AG08396 (cell line): ENCODE data around the gene BRINP2.

ENCODE experiments used
- DNase-seq: peaks from one replicate; pipeline ENCODE4 v3.0.0; 2012; ENCODE audit warnings: low spot score, mixed read lengths

Gene BRINP2

DNA sequence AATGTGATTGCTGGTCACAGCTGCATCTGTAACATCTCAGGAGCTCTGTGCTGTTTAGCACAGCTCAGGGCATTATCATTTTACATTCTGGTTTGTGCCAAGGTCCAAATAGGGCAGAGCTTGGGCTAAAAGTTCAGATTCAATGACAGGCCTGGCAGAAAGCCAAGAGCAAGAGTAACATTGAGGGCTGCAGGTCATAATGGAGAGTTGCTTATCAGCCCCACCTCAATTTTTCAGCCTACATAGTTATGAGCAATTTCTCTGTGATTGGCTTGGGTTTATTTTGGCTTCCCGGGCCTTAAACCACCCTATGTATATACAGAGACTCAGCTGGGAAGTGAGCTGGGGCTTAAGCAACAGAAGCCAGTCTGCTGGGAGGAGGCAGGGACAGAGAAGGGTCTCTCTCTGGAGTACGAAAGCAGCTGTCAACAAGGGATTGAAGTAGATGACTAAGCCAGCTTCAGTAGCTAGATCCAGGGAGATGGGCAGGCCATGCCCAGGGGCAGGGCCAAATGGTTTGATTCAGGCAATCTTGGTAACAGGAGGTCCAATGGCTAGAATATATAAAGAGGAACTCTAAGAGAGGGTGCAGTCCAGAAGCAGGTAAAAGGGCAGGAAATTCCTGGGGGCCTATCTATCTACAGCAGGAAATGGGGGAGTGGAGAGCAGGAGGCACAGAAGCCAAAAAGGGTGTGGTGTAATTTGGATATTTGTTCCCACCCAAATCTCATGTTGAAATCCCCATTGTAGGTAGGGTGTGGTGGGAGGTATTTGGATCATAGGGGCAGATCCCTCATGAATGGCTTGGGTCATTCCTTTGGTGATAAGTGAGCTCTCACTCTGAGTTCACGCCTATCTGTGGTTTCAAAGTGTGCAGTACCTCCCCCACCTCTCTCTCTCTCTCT, 49.0 kb downstream of the BRINP2 start:
- no peak for DNase-seq

DNA sequence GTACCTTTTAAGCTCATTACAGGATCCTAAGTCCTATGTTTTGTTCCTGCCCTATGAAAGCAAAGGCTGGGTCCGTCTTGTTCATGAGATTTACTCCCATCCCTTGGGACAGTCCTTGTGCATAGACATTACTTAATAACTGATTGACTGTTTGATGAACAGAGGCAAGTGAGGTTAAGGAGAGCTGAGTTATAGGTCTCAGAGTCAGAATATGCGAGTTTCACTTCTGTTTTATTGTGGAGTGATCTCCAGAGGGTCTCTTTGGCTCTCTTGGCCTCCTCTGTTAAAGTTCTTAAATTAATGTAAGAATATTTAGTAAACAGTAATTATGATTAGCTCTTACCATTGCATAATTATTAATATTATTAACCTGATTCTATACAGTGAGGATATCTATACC, 52.6 kb downstream of the BRINP2 start:
- no peak for DNase-seq

DNA sequence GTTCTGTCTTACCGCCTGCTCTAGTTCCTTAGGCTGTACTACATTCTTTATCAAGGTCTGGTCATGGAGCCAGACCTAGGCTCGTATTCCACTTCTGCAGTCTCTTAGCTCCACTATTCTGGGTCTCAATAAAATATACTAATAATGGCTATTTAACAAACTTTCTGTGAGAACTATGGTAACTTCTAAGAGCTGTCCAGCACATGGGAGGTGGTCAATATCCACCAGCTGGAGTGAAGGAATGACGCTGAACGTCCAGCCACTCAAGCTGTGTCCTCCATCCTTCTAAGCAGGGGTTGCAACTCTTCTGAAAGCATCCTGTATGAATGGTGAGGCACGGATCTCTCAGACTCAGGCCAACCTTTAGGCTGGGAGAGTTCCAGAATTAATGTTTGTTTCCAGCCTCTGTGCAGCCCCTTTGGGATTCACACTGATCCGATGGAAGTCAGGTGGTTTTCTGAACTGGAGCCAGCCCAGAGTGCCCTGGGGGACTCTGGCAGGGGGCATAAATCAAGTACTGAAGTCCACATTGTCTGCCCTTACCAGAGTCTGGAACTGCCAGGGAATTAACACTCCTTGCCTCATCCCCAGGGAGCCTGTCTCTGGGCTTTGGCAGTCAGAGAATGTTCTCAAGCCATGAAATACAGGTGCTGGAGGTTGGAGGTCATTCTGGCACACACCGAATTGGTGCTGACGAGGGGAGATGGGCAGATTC, 57.4 kb downstream of the BRINP2 start:
- no peak for DNase-seq

DNA sequence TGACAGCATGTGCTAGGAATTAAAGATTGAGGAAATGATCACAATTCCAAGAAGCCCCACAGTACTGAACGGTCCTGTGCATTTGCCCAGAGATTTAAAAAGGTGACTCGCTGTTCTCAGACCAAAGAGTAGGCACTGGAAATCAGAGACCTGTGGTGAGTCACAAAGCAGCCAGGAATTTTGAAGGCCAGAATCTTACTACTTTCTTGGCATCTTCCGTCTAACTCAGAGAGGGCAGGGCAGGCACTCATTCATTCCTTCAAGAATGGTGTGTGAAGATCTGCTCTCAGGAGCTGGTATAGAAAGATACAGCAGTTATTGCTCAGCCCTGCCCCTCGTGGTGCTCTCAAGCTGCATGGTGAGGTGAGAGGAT, 57.9 kb downstream of the BRINP2 start:
- DNase-seq, result peak; percentile 44

DNA sequence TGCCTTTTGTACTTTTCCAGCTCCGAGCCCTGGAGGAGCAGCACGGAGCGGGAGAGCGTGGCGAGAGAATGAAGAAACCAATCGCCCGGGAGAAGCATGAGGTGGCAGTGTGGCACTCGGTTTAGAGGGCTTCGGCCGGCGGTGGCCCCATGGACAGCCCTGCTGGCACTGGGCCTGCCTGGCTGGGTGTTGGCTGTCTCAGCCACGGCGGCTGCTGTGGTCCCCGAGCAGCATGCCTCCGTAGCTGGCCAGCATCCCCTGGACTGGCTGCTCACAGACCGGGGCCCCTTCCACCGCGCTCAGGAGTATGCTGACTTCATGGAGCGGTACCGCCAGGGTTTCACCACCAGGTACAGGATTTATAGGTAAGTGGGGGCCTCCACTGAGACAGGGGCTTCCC, 59.0 kb downstream of the BRINP2 start:
- DNase-seq, result no peak

DNA sequence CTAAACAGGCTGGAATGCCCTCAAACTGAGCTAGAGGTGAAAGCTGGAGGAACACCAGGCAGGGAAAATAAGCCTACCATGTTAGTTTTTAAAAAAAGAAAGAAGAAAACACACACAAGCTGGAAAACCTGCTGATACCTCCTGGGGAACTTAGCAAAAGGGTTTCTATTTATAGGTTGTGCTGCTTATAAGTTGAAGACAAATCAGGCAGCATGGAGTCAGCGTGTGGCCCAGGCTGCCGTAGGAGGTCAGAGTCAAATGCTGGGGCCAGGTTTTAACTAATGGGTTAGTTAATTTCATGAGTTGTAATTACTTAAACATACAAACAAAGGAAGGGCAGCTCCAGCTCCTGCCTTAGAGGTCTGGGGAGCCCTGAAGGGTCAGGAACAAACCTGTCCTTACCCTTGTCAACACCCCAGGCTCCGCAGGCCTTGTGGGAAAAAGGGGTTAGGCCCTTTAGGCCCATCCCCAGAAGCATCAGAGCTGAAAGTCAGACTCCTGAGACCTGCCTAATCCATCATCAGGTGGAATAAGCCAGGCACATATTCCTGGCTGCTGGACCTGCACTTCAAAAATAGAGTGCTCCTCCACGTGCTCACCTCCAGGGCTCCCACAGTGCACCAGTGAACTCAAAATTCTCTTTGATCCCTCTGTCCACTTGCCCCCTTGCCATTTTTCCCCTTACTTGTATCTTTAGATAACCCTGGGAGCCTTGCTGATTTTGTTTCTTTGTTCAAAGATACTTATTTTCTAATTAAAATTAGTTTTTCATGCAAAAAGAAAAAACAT, 59.7 kb downstream of the BRINP2 start:
- DNase-seq, result no peak

DNA sequence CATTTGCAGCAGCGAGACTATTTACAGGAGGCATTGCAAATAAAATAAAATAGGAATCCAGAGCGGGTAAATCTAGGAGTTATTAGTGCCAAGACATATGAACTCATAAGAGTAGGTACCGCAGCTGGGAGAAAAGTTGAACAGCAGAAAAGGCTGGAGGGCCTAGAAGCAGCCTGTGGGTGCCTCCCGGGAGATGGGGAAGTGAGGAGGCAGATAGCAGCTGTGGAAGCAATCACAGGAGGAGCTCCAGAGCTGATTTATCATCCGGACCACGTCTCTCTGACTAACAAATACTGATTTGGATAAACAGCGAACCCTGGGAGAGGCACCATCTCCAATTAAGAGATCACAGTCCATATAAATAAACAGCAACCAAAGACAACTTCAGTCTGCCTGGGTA, 64.6 kb downstream of the BRINP2 start:
- DNase-seq, result no peak

DNA sequence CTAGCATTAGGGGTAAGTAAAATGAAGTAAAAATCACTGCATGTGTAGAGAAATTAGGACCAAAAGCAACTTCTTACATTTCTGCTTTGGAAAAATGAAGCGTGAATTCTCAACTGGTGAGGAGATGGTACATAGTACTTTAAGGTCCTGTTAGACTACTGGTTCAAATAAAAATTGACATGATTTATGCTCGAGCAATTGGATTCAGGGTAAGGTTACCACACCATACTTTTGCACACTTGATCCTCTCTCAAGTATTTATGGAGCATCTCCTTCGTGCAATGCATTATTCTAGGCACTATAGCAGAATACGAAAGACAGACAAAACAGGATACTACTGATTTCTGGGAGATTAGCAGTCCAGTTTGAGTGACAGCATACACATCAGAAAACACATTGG, 66.2 kb downstream of the BRINP2 start:
- no peak for DNase-seq

DNA sequence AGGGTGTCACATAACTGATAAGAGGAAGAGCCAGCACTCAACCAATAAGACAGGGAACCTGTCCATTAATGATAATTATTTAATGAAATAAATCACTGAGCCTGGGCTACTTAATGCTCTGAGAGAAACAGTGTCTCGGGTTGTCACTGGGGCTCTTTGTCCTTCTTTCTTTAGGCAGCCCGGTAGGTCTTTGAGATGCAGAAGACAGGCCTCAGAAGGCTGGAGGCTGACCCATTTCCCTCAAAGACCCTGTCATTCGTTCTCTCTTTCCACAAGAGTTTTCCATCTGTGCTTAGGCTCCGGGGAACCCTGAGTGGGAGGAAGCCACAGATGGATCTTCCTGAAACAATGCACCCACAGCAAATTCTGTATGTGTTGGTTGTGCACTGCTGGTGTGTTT, 68.2 kb downstream of the BRINP2 start:
- no peak for DNase-seq

DNA sequence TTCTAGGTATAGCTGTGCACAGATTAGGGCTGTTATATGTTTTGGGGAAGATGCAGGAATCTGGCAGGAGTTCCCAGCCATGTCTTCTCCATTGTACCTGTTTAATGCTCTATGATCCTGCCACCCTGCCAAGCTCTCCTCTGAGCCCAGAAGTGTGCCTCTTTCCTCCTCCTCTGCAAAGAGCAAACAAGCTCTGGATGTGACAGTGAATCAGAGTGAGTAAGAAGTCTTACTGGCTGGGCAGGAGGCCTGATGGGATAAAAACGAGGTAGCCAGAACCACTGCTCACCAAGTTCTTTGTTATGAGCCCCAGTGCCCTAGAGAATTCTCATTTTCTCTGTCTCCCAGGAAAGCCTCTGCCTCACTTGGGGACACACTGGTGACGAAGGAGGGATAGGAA, 69.0 kb downstream of the BRINP2 start:
- no peak for DNase-seq

DNA sequence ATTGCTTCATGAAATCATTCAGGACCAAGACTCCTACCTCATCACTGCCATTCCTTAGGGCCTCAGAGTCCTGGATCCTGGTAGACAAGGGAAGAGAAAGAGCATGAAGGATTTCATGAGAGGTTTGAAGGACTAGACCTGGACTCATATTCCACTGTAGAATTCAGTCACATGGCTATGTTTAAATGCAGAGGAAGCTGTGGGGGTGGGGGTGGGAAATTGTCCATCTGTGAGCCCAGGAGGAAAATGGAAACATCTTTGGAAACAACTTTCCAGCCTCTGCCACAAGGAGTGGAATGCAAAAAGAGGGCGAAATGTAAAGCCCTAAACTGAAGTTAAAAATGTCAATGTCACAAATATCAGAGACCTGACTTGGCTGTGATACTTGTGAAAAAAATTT, 73.0 kb downstream of the BRINP2 start:
- no peak for DNase-seq

DNA sequence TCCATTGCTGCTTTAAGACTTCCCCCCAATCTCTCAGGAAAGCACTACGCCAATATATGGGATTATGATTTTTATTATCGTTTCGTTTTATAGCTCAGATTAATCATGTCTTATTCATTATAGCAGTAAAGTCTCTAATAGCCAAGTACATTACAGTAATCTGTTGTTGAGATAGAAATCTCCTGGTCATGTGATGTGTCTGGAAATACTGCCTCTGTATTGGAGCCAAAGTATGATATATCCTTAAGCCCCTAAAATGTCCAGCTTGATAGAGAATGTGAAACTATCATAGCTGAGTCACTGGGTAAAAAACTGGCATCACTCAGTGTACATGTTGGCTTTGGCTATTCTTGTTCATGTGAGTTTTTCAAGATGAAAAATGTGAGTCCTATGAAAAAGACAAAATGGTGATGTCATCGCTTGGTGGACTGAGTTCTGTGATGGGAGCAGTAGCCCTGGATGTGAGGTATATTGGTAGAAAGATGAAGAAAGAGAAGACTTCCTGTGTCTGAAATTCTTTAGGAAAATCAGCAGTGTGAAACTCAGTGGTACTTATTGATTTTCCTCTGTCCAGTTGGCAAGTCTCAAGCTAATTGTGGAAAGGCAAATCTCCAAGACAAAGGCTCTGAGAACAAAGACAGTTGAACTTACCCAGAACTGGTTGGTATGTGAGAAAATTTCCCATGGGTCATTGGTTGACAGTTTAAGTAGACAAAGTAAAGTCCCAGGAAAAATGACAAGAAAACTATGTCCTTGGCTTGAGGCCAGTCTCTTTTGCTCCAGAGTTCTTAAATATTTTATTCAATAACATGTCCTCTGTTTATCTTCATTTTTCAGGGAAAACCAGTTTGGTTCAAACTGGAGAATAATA, 76.2 kb downstream of the BRINP2 start:
- DNase-seq, result no peak

DNA sequence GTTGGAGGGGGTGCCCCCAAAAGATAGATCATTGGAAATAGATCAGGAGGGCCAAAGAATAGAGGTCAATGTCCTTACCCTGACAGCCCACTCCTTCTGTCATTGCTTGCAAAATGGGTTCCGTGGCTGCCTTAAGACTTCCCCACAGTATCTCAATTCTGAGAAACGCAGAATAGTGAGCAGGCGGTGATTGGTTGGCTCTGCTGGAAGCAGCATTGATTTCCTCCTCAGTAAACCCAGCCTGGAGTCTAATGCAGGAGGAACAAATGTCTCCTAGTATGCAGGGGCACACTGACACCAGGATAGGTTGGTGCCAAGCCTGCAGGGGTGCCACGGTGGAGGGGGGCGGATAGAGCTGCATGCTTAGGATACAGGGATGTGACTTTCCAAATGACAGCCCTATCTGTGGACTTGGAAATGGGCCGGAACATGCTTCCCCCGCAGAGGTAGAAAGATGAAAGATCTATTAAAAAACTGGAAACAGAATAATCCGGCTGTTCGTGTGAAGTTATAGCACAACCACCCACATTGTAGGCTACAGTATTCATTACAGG, 76.9 kb downstream of the BRINP2 start:
- no peak for DNase-seq

DNA sequence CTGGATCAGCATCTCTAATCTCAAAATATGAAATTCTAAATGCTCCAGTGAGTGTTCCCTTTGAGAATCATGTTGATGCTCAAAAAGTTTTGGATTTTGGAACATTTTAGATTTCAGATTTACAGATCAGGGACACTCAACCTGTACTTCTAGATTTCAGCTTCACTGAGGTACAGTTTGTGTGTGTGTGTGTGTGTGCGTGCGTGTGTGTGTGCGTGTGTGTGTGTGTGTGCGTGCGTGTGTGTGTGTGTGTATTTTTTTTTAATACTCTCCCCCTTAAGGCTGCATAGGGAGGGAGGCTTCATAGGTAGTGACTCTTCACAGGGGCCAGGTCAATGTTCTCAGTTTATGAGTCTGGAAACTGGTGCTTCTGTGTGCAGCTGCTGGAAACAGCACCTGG, 77.5 kb downstream of the BRINP2 start:
- DNase-seq, result no peak

DNA sequence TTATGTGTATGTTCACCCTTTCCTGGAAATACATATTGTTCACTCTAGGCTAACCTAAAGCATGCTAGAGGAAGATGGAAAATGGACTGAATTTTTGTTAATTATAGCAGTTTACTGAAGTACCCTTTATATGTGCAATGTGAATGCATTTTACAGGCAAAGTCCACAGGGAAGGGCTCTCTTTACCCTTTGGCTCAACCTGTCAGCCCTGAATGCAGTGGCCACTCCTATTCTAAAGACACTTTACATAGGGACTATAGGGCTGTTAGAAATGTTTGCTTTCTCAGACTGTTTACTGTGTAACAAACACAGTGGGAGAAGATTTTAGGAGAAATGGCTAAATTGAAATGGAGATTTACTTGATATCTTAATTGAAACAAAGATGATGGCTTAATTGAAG, 78.5 kb downstream of the BRINP2 start:
- no peak for DNase-seq

DNA sequence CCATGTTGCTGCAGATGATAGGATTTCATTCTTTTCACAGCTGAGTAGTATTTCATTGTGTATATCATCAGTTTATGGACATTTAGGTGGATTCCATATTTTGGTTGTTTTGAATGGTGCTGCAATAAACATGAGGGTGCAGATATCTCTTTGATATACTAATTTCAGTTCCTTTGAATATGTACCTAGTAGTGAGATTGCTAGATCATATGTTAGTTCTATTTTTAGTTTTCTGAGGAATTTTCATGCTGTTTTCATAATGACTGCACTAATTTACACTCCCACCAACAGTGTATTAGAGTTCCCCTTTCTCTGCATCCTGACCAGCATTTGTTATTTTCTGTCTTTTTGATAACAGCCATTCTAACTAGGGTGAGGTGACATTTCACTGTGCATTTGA, 82.1 kb downstream of the BRINP2 start:
- DNase-seq, result no peak

DNA sequence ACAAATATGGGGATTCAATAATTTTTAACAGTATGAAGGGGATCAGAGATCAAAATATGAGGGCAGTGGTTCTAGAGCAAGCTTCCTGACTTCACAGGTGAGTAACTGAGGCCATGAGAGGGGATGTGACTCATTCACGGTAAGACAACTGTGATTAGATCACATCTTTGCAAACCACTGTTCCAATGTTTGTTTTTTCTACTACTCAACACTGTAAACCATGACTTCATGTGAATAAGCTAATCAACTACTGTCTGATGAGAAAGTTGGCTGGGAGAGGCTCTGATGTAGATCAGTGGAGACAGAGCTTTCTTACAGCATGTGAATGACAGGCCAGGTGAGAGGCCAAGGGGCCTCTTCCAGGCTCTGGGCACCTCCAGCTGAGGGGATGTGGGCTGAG, 84.7 kb downstream of the BRINP2 start:
- no peak for DNase-seq

DNA sequence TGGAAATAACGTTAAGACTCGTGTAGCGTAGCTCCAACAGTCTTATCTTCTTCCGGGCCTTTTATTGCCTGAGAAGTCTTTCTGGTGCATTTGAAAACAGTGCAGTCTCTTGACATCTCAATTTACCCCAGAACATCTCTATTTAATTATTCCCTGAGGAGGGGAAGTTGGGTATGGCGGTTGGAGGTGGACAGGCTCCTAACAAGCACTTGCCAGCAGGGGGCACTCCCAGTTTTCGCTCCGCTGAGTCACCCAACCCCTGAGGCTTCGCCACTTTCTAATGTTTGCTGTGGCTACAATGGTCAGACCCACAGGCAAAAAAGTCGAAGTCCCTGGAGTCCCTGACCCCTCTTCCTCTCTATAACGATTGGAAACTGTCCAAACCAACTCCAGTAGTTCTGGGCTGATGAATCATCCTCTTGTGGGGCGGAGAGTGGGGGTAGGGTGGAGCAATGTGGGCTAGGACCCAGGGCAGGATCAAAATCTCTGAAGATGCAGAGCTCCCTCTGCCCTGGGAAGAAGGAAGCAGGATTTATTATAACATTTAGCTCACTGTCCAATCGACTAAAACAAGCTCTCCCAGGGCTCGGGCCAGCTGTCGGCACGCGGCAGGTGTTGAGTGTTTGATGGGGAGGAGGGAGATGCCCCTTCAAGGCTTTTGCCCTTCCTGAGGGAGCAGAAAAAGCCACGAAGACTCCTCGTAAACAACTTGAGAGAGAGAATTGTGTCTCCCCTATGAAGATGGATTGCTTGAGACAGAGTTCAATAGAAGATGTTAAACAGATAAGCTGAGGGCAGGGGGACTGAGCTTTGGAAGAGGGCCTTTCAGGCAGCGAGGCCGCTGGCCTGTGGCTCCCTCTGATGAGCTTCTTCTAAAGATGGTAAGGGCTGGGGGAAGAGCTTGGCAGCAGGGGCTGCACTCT, 85.7 kb downstream of the BRINP2 start:
- peak; percentile 64 for DNase-seq

DNA sequence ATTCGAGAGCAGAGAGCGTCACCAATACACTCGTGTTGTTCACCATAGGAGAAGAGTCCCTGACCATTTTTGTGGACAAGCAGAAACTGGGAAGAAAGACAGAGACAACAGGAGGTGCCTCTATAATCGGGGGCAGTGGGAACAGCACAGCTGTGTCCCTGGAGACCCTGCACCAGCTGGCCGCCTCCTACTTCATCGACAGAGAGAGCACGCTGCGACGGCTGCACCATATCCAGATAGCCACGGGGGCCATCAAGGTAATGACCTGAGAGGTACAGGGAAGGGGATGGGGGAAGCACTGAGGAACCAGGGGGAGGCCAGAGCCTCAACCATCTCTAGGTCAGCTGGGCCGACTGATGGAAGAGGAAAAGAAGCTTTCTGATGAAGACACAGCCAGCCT, 86.4 kb downstream of the BRINP2 start:
- no peak for DNase-seq

DNA sequence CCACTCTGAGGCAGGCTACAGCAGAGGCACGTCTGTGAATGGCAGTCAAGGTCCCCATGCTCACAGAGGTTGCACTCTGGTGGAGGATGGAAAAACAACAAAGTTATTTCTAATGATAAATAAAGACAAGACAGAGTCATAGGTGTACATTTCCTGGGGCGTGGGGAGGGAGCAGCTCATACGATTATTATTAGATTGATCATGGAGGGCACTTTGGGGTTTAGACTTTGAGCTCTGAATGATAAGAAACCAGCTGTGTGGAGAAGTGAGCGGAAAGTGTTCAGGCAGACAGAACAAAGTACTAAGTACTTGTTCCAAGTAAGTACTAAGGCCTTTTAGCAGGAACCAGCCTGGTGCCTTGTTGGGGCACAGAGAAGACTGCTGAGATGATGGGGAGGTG, 86.8 kb downstream of the BRINP2 start:
- DNase-seq, result no peak
